Sciatic nerve (tissue), 2 donors: ENCODE data around the gene AGMO. TPM values are rescaled to one million over a fixed set of nuclear protein-coding genes. Genes with fewer than 3 reads are reported as not detected.
A peak's percentile ranks its signal among the peaks of the same experiment; 100 is the strongest.

Experiments
- ATAC-seq: fragments of 200-7000 bp; cut with Tn5 transposase; one replicate; pipeline ENCODE4 v1.9.1; 2020; ENCODE audit warnings: mild to moderate bottlenecking, moderate library complexity
- DNase-seq: peaks from one replicate; pipeline ENCODE4 v3.0.0-alpha.2; 2020; ENCODE audit warnings: low spot score
- intact Hi-C: fragments of 100-400 bp; cut with DNase I; formaldehyde crosslinking; loops from one replicate; pipeline ENCODE4 v1.14.2; 2022
- total RNA-seq: library from RNA; stranded (reverse); fragmentation: NEBNext Ultra II Directional; extraction: Animal tissue kit (Norgen Biotek cat#: 25700); gene quantifications from one replicate; pipeline ENCODE4 v1.2.1, GENCODE V29; 2021
- donor health status: DM: no; HTN: no; CAD: no.
- donor health status: DM: no; HTN: no; CAD: no.

AGMO gene
- total RNA-seq, 1 donor from 2014 or later = 6.9 TPM

- DNase-seq (no peak), ATAC-seq (no peak)
- intact Hi-C loops = no loop called here
These were observed 90.2 kb downstream of the AGMO start for GRCh38 chr7:15471669-15471950.

GRCh38 chr7:15470825-15471668 is 90.8 kb downstream of the AGMO start:
- no peak for DNase-seq
- no peak for ATAC-seq
- intact Hi-C loops = no loop called here

GRCh38 chr7:15464667-15465121 is 97.1 kb downstream of the AGMO start:
- DNase-seq (no peak), ATAC-seq (peak; percentile 60)
- intact Hi-C loops = no loop called here

- DNase-seq (no peak), ATAC-seq (peak; percentile 69)
- intact Hi-C loops = no loop called here
These were observed 97.8 kb downstream of the AGMO start for GRCh38 chr7:15463801-15464666.

- intact Hi-C loops = no loop called here
- no peak for ATAC-seq
These were observed 99.0 kb downstream of the AGMO start for GRCh38 chr7:15462721-15463389.

GRCh38 chr7:15461576-15461975 is 100.2 kb downstream of the AGMO start:
- intact Hi-C loops = no loop called here
- peak; percentile 13 for ATAC-seq
- DNase-seq = no peak

More at GRCh38 chr7:15462721-15463389, 99.0 kb downstream of the AGMO start:
- DNase-seq = no peak

GRCh38 chr7:15459018-15459615 is 102.7 kb downstream of the AGMO start:
- ATAC-seq (peak; percentile 82), DNase-seq (no peak)
- intact Hi-C loops = no loop called here

GRCh38 chr7:15457990-15458955 is 103.5 kb downstream of the AGMO start:
- no peak for DNase-seq
- ATAC-seq = peak; percentile 74

GRCh38 chr7:15452670-15453069 is 109.1 kb downstream of the AGMO start:
- no peak for DNase-seq
- intact Hi-C loops = no loop called here

More at GRCh38 chr7:15457990-15458955, 103.5 kb downstream of the AGMO start:
- intact Hi-C loops = no loop called here

GRCh38 chr7:15446722-15447121 is 115.1 kb downstream of the AGMO start:
- ATAC-seq (no peak), DNase-seq (no peak)
- intact Hi-C loops = no loop called here

More at GRCh38 chr7:15452670-15453069, 109.1 kb downstream of the AGMO start:
- ATAC-seq = no peak

GRCh38 chr7:15446280-15446679 is 115.5 kb downstream of the AGMO start:
- DNase-seq (no peak), ATAC-seq (no peak)
- intact Hi-C loops = no loop called here

GRCh38 chr7:15441915-15442314 is 119.9 kb downstream of the AGMO start:
- no peak for DNase-seq
- no peak for ATAC-seq
- intact Hi-C loops = no loop called here

GRCh38 chr7:15440482-15440881 is 121.3 kb downstream of the AGMO start:
- DNase-seq (no peak), ATAC-seq (no peak)
- intact Hi-C loops = no loop called here

- ATAC-seq (no peak), DNase-seq (no peak)
- intact Hi-C loops = no loop called here
These were observed 122.0 kb downstream of the AGMO start for GRCh38 chr7:15439853-15440252.

- ATAC-seq (peak; percentile 53), DNase-seq (no peak)
- intact Hi-C loops = no loop called here
These were observed 128.7 kb downstream of the AGMO start for GRCh38 chr7:15433151-15433550.

GRCh38 chr7:15430911-15431310 is 130.9 kb downstream of the AGMO start:
- ATAC-seq (no peak), DNase-seq (no peak)
- intact Hi-C loops = no loop called here

GRCh38 chr7:15430191-15430590 is 131.6 kb downstream of the AGMO start:
- DNase-seq = no peak
- intact Hi-C loops = no loop called here
- no peak for ATAC-seq

GRCh38 chr7:15424468-15424867 is 137.3 kb downstream of the AGMO start:
- no peak for ATAC-seq
- intact Hi-C loops = no loop called here
- no peak for DNase-seq
